Activated effector memory CD4-positive, alpha-beta T cell treated with Interleukin-2 at 50 U/mL for 16 hours (primary cell): ENCODE data around the gene MPO.

ENCODE experiments used
- DNase-seq: peaks from one replicate; pipeline ENCODE4 v3.0.0-alpha.2; 2020

The MPO gene

DNA sequence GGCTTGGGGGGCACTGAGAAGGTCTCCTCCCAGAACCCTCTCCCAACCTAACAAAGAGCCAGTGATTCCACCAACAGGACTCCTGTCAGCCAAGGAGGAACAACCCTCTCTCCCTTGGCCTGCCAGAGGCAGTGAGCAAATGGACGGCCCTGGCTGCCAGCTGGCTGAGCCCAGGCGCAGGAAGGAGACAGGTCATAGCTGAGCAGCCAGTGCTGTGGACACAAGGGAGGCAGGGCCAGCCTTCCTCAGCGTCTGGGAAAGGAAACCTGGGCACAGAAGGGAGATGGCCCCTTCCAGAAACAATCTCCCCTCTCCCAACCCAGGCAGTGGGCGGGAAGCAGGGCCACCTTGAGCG lies 2.1 kb downstream of the MPO start:
- no peak for DNase-seq

DNA sequence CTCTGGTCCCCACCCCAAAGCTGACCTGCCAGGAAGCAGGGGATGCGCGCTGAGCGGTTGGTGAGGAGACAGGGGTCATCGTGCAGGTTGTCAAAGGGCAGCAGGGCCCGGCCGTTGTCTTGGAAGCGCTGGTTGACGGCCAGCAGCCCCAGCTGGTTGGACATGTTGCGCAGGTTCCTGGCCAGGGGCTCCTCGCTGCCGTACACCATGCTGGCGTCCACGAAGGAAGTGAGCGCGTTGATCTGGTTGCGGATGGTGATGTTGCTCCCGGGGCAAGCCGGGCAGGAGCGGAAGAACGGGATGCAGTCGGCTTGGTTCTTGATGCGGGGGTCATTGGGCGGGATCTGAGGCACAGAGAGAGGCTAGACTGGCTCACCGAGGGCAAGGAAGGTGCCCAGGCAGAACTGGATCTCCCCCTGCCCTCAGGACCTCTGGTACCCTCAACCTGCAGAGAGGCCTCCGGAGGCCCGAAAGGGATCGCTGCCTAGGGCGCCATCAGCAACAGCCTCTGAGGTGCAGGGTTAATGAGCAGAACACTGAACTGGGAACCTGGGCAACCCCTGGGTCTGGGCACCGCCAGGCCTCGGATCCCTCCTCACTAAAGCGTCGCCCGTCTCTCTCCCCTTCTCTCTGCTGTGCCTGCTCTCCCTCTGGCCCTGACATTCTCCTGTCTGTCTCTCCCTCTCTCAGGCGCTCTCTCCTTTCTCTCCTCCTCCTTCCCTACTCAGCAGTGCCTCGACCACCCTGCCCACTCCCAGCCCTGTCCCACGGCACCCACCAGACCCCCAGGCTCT lies 2.7 kb downstream of the MPO start:
- DNase-seq = no peak

DNA sequence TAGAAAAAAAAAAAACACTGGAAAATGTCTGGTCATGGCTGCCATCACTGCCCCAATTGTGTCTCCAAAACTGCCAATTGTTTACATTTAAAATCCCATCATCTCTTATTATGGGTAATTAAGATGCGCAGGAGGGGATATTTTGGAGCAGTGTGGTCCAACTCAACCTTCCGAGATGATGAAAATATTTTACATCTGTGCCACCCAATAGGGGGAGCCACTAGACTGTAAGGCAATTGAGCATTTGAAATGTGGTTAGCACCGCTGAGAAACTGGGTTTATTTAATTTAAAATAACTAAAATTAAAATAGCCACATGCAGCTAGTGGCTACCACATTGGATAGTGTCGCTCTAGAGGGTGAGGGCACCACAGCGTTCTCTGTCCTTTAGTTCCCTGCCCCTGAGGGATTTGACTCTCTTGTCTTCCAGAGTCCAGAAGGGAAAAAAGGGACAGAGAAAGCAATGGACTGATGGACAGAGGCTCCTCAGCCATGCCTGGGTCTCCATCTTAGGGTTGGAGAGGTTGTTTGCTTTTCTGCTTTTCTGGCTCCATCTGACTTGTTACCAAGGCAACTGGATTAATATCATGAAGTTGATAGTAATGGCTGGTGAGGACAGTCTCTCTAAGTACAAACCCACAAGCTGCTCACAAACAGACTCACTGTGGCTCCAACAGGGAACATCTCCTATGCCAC lies 3.5 kb downstream of the MPO start:
- no peak for DNase-seq

GRCh38 chr17:58276423-58276822 lies 4.3 kb downstream of the MPO start:
- no peak for DNase-seq

DNA sequence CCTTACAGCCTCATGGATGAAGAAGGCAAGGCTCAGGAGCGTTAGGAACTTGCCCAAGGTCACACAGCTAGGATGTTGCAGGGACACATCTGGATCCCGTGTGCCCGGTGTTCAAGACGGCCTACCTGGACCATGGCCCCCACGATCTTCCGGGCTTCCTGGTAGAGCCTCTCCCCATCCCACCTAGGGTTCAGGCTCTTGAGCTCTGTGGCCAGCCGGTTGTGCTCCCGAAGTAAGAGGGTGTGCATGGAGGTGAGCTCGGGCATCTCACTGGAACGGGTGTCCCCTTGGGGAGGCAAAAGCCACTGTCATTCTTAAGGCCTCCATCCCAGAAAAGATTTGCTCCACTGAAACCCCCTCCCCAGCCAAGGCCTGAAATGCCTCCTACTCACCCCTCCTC lies 5.3 kb downstream of the MPO start:
- DNase-seq = no peak

- no peak for DNase-seq
Measured at GRCh38 chr17:58273453-58274104, 7.2 kb downstream of the MPO start.

DNA sequence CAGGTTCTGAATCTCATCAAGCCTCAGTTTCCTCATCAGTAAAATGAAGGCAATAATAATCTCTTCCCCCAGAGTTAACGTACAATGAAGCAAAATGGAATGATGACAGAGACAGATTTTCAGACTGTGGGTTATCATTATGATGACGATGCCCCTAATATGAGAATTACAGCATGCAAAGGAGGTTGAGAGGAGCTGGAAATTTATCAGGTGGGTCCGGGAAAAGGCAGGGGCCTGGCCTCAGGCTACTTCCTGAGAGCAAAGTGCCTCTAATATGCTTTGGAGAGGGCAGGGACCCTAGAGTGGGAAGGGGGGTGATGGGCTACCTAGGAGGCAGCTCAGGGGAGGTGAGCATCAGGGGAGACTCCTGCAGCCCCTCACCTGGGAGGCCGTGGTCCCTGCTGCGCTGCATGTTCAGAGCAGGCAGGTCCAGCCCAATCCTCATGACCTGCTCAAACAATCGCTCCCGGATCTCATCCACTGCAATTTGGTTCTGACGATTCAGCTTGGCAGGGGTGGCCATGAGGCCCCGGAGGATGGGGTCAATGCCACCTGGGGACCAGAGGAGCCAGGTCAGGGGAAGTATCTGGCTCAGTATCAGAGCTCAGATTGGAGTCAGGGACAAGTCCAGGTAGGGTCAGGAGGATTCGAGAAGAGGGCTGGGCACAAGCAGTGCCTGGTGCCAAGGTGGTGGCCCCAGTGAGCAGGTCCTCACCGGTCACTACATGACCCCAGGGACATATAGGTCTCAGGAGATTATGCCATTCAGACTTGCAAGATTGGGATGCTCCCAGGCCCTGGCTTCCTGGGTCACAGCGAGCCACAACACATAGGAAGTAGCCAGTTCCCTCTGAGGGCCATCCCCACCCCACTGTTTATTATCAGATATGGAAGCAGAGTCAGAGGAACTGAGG lies 8.1 kb downstream of the MPO start:
- no peak for DNase-seq

GRCh38 chr17:58271216-58271931 lies 9.4 kb downstream of the MPO start:
- DNase-seq = no peak

DNA sequence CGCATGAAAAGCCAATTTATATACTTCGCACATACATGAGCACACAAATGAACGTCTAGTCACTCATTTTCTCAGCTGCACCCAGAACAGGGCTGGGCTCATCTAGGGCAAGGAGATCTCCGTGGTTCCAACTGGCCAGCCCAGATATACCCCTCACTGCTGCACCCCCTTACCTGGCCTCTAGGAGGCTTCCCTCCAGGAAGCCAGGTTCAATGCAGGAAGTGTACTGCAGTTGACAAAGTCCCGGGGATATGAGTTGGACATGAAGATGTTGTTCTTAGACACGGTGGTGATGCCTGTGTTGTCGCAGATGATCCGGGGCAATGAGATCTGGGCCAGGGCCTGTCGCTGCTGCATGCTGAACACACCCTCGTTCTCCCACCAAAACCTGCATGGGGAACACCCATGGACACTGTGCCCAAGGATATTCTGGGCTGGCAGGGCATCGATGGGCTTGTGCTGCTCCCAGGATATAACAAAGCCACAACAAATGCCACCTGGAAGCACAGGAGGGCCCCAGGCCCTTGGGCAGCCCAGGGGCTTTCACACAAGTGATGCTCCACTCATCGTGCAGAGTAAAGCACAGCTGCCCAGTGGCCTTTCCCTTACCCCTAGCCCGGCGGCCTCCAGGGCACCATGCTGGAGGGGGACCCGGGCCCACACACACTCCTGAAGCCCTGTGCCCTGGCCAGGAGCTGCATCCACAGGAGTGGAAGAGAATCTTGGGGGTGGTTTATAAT lies 10.1 kb downstream of the MPO start:
- no peak for DNase-seq

- DNase-seq = no peak
Measured at GRCh38 chr17:58269557-58270291, 11.0 kb downstream of the MPO start.

DNA sequence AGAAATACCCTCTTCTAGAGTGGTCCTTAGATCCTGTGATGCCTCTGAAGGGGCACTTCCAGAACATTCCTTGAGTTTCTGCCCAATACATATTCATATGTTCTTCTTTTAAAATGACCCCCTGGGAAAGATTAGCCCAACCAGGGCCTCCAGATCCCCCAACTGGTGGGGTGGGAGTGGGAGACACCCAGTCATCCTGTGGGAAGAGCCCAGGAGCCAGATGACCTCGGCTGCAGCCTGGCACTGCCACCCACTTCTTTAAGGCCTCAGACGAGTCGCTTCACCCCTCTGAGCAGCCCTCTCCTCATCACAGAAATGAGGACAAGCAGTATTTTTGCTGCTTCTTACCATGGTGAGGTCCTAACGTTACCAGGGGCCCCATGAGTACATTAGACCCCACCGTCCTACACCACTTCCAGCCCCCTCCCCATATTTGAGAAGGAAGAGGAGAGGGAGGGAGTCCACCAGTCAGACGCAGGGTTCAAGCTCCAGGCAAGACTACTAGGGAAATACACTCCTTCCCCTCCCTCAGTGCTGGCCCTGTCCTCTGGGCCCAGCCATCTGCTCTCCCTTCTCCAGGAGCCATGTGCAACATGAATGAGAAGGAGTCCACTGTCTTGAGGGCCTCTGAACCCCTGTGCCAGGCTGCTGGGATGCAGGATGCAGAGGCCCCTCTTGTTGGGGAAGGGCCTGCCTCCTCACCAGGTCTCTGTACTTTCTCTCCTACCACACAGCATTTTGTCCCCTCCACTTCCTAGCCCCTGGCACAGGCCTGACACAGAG lies 11.8 kb downstream of the MPO start:
- no peak for DNase-seq

DNA sequence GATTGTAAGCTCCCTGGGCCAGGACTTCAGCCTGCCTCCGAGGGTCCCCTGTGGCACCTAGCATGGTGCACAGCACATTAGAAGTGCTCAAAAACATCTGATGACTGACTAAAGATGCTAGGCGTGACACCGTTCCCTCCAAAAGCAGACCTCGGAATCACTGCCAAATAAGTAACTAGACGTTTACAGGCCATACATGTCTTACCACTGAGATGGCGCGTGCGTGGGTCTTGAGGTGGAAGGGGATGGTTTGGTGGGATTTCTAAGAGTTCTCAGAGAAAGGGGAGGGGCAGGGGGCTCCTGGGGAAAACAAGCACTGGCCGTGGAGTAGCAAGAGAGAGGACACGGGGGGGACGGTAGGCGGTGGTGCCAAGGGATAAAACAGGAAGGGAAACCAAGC lies 12.4 kb downstream of the MPO start:
- DNase-seq = no peak

DNA sequence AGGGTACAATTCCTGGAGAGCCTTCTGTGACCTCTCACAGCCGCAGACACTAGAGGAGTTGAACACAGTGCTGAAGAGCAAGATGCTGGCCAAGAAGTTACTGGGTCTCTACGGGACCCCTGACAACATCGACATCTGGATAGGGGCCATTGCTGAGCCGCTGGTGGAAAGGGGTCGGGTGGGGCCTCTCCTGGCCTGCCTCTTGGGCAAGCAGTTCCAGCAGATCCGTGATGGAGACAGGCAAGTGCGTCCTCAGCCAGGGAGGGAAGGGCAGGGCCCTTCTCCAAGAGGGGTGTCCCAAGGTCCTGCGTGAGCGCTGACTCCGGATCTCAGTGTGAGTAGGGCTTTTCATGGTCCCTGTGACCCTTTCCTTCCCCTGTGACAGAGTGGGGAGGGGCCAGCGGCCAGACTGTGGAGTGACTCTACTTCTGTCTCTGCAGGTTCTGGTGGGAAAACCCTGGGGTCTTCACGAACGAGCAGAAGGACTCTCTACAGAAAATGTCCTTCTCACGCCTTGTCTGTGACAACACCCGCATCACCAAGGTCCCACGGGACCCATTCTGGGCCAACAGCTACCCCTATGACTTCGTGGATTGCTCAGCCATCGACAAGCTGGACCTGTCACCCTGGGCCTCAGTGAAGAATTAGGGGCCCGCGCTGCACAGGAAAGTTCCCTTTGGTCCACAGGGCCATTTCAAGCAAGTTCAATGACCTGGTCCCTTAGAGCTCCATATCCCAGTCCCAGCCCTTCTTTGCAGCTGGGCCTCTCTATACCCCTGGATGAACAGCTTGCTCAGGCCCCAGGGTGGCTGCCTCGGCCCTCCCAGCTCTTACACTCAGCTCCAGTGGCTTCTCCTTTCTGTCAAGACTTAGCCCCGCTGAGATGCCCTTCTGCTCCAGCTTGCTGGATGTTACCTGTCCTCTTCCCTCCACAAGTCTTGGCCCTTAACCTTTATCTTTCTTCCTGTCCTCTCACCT lies 13.1 kb downstream of the MPO start:
- DNase-seq = no peak

- no peak for DNase-seq
Measured at GRCh38 chr17:58265902-58266875, 14.5 kb downstream of the MPO start.

- no peak for DNase-seq
Measured at GRCh38 chr17:58265271-58265670, 15.5 kb downstream of the MPO start.

DNA sequence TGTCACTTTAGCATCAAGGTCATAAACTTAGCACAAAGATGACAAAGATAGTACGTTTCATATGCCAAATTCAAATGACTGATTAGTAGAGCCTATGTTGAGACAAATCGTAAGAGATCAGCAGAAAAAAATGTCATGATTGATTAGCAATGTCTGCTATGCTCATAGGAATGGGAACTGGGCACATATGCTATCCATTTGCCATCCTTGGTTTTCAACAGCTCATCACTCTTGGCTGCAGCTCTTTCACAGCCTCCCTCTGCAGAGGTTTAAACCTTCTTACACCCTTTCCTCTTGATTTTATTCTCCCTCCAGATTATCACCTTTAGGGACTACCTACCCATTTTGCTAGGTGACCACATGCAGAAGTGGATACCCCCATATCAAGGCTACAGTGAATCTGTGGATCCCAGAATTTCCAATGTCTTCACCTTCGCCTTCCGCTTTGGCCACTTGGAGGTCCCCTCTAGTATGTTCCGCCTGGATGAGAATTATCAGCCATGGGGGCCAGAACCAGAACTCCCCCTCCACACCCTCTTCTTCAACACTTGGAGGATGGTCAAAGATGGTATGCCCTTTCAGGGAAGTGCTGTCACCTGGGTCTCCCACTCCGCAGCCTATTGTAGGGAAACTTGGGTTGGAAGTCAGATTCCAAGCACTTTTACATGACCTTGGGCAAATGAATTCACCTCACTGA lies 16.2 kb downstream of the MPO start:
- no peak for DNase-seq

GRCh38 chr17:58263773-58264172 lies 17.0 kb downstream of the MPO start:
- DNase-seq = no peak
